Measurements from ENCODE around the gene NRAP.

The NRAP gene

DNA sequence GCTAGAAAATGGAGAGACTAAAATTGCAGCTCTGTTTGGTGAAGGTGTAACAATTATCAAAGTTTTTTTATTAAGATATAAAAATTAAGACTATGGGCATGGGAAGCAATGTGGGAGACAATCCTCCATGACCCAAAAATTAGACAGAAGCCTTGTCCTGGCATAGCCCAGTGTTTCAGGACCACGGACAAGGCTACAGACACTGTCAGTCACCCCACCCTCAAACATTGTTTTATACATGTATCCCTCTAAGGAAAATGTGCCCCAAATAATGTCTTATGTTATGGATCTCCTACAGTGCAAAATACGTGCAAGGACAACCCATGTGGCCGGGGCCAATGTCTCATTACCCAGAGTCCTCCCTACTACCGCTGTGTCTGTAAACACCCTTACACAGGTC is 87.0 kb downstream of the NRAP start:
- no peak for TF ChIP-seq CREB1 (IDR thresholded peaks at IDR 0.05; ENCODE audit: low read depth)
- no peak for TF ChIP-seq RAD21 (IDR thresholded peaks at IDR 0.05; ENCODE audit: low read depth)
- TF ChIP-seq, protein P1, sequence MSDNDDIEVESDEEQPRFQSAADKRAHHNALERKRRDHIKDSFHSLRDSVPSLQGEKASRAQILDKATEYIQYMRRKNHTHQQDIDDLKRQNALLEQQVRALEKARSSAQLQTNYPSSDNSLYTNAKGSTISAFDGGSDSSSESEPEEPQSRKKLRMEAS (IDR thresholded peaks at IDR 0.05): no peak
- TF ChIP-seq, protein P2, sequence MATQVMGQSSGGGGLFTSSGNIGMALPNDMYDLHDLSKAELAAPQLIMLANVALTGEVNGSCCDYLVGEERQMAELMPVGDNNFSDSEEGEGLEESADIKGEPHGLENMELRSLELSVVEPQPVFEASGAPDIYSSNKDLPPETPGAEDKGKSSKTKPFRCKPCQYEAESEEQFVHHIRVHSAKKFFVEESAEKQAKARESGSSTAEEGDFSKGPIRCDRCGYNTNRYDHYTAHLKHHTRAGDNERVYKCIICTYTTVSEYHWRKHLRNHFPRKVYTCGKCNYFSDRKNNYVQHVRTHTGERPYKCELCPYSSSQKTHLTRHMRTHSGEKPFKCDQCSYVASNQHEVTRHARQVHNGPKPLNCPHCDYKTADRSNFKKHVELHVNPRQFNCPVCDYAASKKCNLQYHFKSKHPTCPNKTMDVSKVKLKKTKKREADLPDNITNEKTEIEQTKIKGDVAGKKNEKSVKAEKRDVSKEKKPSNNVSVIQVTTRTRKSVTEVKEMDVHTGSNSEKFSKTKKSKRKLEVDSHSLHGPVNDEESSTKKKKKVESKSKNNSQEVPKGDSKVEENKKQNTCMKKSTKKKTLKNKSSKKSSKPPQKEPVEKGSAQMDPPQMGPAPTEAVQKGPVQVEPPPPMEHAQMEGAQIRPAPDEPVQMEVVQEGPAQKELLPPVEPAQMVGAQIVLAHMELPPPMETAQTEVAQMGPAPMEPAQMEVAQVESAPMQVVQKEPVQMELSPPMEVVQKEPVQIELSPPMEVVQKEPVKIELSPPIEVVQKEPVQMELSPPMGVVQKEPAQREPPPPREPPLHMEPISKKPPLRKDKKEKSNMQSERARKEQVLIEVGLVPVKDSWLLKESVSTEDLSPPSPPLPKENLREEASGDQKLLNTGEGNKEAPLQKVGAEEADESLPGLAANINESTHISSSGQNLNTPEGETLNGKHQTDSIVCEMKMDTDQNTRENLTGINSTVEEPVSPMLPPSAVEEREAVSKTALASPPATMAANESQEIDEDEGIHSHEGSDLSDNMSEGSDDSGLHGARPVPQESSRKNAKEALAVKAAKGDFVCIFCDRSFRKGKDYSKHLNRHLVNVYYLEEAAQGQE (IDR thresholded peaks at IDR 0.05; ENCODE audit: low read depth): peak; percentile 91
- TF ChIP-seq YY1 (IDR thresholded peaks at IDR 0.05; ENCODE audit: low read depth): no peak

DNA sequence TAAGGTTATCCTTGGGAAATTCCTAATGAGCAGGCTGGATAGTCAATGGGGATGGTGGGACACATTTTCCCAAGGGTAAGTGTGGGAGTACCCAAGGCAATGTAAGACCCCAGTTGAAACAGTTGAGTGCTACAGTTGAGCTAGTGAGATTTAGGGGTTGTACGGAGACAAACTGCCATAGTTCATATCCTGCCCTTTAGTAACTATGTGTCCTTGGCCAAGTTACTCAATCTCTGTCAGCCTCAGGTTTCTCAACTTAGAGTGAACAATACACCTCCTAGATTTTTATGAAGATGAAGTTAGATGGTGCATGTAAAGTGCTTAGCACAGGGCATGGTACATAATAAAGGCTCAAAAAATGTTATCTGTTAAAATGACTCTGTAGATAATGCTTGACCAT is 90.5 kb downstream of the NRAP start:
- TF ChIP-seq, protein P2 (IDR thresholded peaks at IDR 0.05; ENCODE audit: low read depth): no peak

DNA sequence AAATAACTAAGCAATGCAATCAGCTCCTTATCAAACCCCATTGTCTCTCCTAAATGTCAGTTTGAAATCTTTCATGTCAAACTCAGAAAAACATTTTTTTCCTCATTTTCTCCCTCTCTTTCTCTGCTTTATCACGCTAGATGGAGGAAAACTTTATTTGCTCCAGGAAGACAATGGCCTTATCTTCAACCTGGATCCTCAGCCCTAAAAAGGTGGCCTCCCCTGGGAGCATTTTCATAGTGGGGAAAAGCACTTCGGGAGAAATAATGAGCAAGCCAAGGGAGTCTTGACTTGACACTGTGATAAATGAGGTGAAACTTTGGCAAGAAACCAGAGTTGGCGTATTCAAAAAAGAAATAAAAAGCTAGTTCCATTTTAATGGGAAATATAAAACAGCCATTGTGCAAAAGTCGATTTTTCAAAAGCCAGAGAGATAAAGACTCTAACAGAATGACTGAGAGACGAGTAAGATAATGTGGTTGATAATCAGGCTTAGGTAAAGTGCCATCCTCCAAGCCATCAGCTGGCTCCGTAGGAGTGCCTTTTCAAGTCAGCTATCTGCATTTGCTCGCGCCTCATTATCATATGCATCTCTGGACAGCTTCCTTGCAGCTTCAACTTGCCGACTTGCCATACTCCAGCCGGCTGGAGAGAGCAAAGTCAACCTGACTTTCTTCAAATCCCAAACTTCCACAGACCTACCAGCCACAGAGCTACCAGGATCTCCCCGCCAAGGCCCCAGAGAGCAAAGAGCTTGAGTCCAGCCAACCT is 91.1 kb downstream of the NRAP start:
- TF ChIP-seq ZBTB7A (IDR thresholded peaks at IDR 0.05; ENCODE audit: low read depth) (no peak), RAD21 (IDR thresholded peaks at IDR 0.05; ENCODE audit: low read depth) (no peak), CREB1 (IDR thresholded peaks at IDR 0.05; ENCODE audit: low read depth) (no peak), TEAD4 (IDR thresholded peaks at IDR 0.05) (no peak), YY1 (IDR thresholded peaks at IDR 0.05; ENCODE audit: low read depth) (no peak), NFIC (IDR thresholded peaks at IDR 0.05) (no peak), TAF1 (IDR thresholded peaks at IDR 0.05; ENCODE audit: low read depth) (no peak), EP300 (IDR thresholded peaks at IDR 0.05; ENCODE audit: borderline replicate concordance) (no peak), CEBPB (IDR thresholded peaks at IDR 0.05) (no peak), TCF12 (IDR thresholded peaks at IDR 0.05; ENCODE audit: low read depth) (no peak), FOXM1 (IDR thresholded peaks at IDR 0.05; ENCODE audit: borderline replicate concordance, low read depth) (no peak), EGR1 (IDR thresholded peaks at IDR 0.05) (no peak)
- TF ChIP-seq, protein P2 (IDR thresholded peaks at IDR 0.05; ENCODE audit: low read depth): no peak
- TF ChIP-seq, protein P1 (IDR thresholded peaks at IDR 0.05): no peak
- TF ChIP-seq, protein P3, sequence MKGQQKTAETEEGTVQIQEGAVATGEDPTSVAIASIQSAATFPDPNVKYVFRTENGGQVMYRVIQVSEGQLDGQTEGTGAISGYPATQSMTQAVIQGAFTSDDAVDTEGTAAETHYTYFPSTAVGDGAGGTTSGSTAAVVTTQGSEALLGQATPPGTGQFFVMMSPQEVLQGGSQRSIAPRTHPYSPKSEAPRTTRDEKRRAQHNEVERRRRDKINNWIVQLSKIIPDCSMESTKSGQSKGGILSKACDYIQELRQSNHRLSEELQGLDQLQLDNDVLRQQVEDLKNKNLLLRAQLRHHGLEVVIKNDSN (IDR thresholded peaks at IDR 0.05): no peak

DNA sequence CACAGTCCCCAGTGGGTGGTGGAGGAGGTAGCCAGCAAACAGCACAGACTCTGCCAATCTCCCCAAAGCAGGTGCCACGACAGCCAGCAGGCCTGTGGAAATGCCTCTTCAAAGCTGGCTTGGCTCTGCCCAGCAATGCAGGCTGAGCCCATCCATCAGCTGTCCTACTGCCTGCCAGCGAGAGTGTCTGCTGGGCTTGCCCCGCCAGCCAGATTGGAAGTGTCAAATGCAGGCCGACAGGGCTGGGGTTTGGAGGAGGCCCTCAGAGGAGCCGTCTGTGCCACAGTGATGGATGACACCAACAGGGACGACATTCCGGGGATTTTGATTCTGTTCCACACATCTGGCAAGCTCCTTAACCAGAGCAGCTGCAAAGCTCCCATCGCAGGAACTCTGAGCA is 94.3 kb downstream of the NRAP start:
- TF ChIP-seq TAF1 (IDR thresholded peaks at IDR 0.05; ENCODE audit: low read depth) (no peak), CREB1 (IDR thresholded peaks at IDR 0.05; ENCODE audit: low read depth) (no peak), YY1 (IDR thresholded peaks at IDR 0.05; ENCODE audit: low read depth) (no peak), NFIC (IDR thresholded peaks at IDR 0.05) (no peak), EGR1 (IDR thresholded peaks at IDR 0.05) (no peak), EP300 (IDR thresholded peaks at IDR 0.05; ENCODE audit: borderline replicate concordance) (no peak), TCF12 (IDR thresholded peaks at IDR 0.05; ENCODE audit: low read depth) (no peak), ZBTB7A (IDR thresholded peaks at IDR 0.05; ENCODE audit: low read depth) (no peak), FOXM1 (IDR thresholded peaks at IDR 0.05; ENCODE audit: borderline replicate concordance, low read depth) (no peak)
- TF ChIP-seq, protein P3 (IDR thresholded peaks at IDR 0.05): no peak
- TF ChIP-seq, protein P2 (IDR thresholded peaks at IDR 0.05; ENCODE audit: low read depth): no peak

Measured in Ishikawa (cell line).